TTC549 (cell line): ENCODE data around the gene CCL23.
"Not testable (repeated sequence)": the region's sequence is repeated elsewhere in the genome, so short reads cannot be mapped to it uniquely, and the experiment has no call there.

Experiments used
- FAIRE-seq: peaks from 2 replicates; lab custom pipeline; 2012; peaks lifted over from hg19 to GRCh38; lab: Jason Lieb, UNC

Gene CCL23, protein sequence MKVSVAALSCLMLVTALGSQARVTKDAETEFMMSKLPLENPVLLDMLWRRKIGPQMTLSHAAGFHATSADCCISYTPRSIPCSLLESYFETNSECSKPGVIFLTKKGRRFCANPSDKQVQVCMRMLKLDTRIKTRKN

DNA sequence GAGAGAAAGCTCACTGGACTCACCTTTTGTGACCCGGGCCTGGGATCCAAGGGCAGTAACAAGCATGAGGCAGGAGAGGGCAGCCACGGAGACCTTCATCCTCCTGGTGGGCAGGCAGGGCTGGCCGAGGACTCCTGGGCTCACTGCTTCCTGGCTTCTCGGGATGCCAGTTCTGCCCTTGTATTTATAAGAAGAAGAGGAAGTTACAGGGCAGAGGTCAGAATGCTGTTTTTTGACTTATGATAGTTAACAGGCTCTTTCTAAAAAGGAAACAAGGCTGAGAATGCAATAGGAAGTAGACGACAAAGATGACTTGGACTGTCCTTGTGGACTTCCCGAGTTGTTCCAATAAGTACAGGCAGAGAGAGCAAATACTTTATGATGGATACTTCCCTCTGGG, at the start of gene CCL23:
Gene CCL23 (minus strand): TSS at position 174 of the 400 bp plus-strand sequence. CDS start 75 bp downstream, at position 99.
- no peak for FAIRE-seq

GRCh38 chr17:36066365-36066985, 48.7 kb upstream of the CCL23 start:
- FAIRE-seq, result no peak

DNA sequence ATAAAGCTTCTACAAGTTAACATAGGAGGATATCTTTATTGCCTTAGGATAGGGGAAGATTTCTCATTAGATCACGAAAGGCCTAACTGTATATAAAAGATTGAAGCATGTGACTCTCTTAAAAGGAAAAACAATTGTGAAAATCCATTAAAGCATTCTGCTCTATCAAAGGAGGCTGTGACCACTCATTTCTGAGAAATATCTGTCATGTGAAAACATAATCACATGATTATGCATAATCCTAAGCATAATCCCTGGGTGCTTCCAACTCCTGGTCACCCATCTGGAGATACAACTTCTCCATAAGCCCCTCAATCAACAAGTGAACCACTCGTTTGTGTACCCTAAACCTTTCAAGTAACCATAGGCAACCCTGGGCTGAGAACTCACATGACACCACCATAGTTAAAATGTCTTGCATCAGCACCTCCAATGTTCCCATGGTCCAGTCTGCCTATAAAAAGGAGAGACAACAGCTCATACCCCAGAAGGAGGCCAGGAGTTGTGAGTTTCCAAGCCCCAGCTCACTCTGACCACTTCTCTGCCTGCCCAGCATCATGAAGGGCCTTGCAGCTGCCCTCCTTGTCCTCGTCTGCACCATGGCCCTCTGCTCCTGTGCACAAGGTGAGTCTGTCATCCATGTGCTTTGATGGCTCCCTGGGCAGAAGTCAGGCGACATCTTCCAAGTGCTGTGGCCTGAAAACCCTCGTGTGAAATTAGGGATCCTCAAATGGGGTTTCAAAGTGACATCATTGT, 46.2 kb upstream of the CCL23 start, which contains the start of gene CCL18:
Gene CCL18 (plus strand): TSS at position 487 of the 756 bp plus-strand sequence. CDS start 71 bp downstream, at position 558.
- FAIRE-seq, result no peak

DNA sequence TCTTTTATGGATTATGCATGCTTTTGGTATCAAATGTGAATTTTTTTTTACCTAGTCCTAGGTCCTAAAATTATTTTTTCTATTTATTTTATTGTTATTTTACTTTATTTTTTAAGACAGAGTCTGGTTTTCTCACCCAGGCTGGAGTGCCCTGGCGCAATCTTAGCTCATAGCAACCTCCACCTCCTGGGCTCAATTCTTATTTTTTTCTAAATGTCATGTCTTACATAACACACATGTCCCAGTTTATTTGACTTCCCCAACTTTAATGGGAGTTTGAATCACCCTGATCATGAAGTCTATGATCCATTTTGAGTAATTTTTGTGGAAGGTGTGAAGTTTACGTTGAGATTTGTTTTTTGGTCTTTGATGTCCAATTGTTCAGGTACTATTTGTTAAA, 43.0 kb upstream of the CCL23 start:
- FAIRE-seq, result no peak

DNA sequence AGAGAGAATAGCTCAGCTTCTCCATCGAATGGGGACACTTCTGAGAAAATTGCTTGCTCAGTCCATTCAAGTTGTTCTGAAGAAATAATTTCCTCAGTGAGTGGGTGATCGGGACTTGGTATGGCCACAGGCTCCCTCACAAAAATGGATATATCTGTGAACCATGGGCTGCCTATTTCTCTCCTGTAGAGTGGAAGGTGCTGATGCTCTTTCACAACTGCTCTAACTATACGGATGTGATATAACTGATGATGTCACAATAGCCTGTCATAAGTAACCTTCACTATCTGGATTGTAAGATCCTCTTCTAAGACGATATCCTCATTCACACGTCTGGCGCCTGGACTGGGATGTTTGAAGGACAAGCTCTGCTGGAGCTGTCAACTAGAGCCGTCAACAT, 41.6 kb upstream of the CCL23 start:
- no peak for FAIRE-seq

- no peak for FAIRE-seq
Measured at GRCh38 chr17:36057911-36058310, 40.1 kb upstream of the CCL23 start.

DNA sequence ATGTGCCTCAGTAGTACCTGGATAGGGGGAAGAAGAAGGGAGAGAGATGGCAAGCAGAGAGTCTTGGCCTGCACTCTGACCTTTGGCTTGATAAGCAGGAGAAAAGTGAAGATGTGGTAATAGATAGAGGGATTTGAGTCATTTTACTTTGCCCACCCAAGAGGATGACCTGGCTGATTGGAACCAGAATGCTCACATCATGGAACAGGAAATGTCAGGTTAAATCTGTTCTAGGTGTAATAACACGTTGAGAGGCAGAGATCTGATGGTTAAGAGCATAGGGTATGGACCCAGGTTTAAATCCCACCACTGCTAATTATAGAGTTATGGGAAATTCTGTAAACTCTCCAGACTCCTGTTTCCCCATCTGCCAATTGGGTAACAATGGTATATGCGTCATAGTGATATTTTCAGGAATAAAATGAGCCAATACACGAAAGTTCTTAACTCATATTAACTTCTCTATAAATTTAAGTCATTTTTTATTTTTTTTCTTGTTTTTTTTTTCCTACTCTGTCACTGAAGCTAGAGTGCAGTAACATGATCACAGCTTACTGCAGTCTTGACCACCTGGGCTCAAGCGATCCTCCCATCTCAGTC, 38.2 kb upstream of the CCL23 start:
- no peak for FAIRE-seq

- no peak for FAIRE-seq
Measured at GRCh38 chr17:36055171-36055570, 37.4 kb upstream of the CCL23 start.

GRCh38 chr17:36049643-36050042, 31.9 kb upstream of the CCL23 start:
- FAIRE-seq, result no peak

GRCh38 chr17:36048066-36048465, 30.3 kb upstream of the CCL23 start:
- no peak for FAIRE-seq

DNA sequence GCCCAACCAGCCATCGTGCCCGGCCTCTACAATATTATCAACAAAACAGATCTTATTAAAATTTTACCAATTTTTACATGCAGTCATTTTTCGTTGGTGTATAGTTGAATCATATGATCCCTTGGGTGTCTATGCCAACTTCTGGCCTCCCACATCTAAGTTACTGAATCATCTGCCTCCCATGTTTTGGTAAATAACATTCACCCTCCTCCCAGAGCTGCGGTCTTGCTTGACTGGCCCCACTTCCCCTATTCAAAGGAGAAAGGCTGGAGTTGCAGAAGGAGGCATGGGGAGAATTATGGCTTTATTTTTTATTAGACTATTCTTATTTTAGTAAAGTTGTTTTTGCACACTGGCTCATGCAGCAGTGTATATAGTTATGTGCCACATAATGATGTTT, 18.5 kb upstream of the CCL23 start:
- FAIRE-seq, result no peak

DNA sequence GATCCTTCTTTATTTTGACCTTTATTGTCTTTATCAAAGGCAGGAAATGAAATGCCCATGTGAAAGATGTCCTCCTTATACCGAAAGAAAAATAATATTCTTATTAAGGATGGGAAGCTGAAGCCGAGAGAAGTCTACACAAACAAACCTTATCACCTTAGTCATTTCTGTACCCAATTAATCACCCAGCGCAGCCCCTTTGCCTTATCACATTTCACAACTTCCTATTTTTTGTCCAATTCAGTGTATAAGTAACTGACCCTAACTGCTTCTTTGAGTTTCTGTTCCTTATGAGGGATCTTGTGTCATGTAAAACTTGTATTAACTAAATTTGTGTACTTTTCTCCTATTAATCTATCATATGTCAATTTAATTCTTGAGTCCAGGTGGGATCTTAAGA, 16.4 kb upstream of the CCL23 start:
- FAIRE-seq, result no peak

DNA sequence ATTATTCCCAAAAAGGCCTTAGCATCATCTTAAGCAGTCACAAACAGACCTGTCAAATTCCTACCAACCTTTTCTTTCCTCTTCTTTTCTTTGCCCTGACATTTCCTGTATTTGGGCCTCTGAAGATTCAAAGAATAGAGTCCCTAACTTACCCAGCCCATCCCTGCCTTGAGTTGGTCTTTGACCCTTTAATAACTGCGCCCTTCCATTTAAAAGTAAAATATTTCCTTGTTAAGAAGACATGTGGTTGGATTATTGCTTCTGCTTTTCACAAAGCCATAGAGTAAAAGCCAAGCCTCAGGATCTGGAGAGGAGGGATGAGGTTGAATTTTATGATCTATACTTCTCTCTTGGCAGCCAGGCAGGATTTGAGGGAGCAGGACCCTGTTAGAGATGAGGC, 13.2 kb upstream of the CCL23 start:
- FAIRE-seq, result no peak

GRCh38 chr17:36027761-36028160, 10.0 kb upstream of the CCL23 start:
- no peak for FAIRE-seq

GRCh38 chr17:36024106-36024869, 6.5 kb upstream of the CCL23 start:
- FAIRE-seq, result no peak

DNA sequence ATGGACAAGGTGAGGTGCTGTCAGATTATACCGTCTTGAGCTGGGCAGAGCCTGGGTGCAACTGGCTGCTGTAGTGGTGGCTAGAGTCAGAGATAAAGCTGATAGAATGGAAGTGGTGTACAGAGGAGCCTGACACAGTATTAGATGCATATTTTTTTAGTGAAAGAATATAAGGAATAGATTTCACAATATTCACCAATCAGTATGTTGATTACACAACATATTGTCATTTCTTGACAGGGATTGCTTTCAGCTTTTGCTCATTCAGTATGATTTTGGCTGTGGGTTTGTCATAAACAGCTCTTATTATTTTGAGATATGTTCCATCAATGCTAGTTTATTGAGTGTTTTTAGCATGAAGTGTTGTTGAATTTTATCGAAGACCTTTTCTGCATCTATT, 1.7 kb upstream of the CCL23 start:
- no peak for FAIRE-seq

- no peak for FAIRE-seq
Measured at GRCh38 chr17:36016555-36016954, 1.2 kb downstream of the CCL23 start.

GRCh38 chr17:36015895-36016294, 1.9 kb downstream of the CCL23 start:
- not testable (repeated sequence) for FAIRE-seq

DNA sequence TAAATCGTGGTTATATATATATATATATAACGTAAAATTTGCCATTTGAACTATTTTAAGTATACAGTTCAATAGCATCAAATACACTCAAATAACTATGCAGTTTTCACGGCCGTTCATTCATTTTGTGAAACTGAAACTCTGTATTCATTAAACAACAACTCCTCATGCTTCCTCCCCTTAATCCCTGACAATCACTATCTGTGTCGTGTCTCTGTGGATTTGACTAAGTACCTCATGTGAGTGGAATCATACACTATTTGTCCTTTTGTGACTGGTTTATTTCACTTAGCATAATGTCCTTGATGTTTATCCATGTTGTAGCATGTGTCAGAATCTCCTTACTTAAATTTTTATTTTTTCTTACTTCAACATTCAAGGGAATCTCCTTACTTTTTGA, 2.8 kb downstream of the CCL23 start:
- FAIRE-seq, result no peak

DNA sequence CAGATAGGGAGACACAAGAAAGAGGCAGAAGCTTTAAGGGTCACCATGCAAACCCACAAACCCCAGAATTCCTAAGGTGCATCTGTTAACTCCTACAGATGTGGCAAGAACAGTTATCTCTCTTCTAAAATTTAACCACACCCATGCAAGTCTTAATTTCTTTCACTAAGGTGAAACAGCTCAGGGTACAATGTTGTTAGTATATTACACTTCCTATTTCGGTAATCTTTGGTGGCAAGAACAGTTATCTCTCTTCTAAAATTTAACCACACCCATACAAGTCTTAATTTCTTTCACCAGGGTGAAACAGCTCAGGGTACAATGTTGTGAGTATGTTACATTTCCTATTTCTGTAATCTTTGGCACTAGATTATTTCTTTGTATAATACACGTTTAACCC, 6.6 kb downstream of the CCL23 start:
- FAIRE-seq, result no peak

- FAIRE-seq, result no peak
Measured at GRCh38 chr17:36008998-36009665, 8.6 kb downstream of the CCL23 start.

GRCh38 chr17:36004594-36005108, 13.1 kb downstream of the CCL23 start:
- no peak for FAIRE-seq
